HCT116 (cell line): ENCODE results near the gene RBM12. TPM values are rescaled to one million over a fixed set of nuclear protein-coding genes. Genes with fewer than 3 reads are reported as not detected.

Experiments
- ATAC-seq: fragments of 200-7000 bp; cut with Tn5 transposase; 2 replicates; pipeline ENCODE4 v1.9.1; 2020; ENCODE audit warnings: mild to moderate bottlenecking, moderate library complexity
- BruUV-seq: library from RNA; stranded (reverse); fragments of 400-500 nt; replicated peaks from 2 replicates; lab custom pipeline; 2021; lab: Mats Ljungman, UMichigan
- CTCF ChIA-PET: fragments of 300-600 bp; sonication (Branson Sonifier 250); formaldehyde crosslinking; loops from one replicate; lab custom pipeline; 2021; ENCODE audit warnings: antibody characterized with exemption; lab: Charles Lee
- POLR2A ChIA-PET: fragments of 300-600, 350-600 bp; sonication (Branson Sonifier 250); formaldehyde crosslinking; loops from one replicate; lab custom pipeline; 2021; ENCODE audit warnings: antibody characterized with exemption; lab: Charles Lee
- RAD21 ChIA-PET, 2 experiments: fragments of 300-600 bp; sonication (Branson Sonifier 250); formaldehyde crosslinking; loops; one replicate each; lab custom pipeline; 2023; ENCODE audit warnings: low total read pairs in 2 of 2; ENCODE audit not compliant: uncharacterized antibody in 2 of 2, unreplicated experiment in 2 of 2, low non-redundant PET in 1 of 2; lab: Charles Lee
- DNase-seq: peaks from one replicate; pipeline ENCODE4 v3.0.0-alpha.2; 2010; ENCODE audit warnings: low read depth, low spot score
- H2AFZ ChIP-seq: fragments of 200-600 bp; shearing (Covaris generic), sonication (generic); 2 replicates; pipeline ENCODE4 v1.6.1; 2017; ENCODE audit warnings: low read depth, mixed run types, mixed read lengths, antibody characterized with exemption, low read length; ENCODE audit not compliant: poor library complexity, severe bottlenecking
- H3K27ac ChIP-seq: 2 replicates; pipeline ENCODE4 v1.5.1; 2012; ENCODE audit warnings: low read depth, low read length
- H3K27me3 ChIP-seq: fragments of 200-600 bp; sonication (generic); 2 replicates; pipeline ENCODE4 v1.6.1; 2016; ENCODE audit warnings: mixed run types, low read length, mixed read lengths; ENCODE audit not compliant: insufficient read depth
- H3K36me3 ChIP-seq, 2 experiments: fragments of 200-500 bp in 1 of 2; fragments of 200-600 bp in 1 of 2; sonication (Bioruptor generic) in 1 of 2; sonication (generic) in 1 of 2; 2 replicates each; pipeline versions ENCODE4 v1.5.1 to v1.6.1; 2014 to 2016; ENCODE audit warnings: low read length in 2 of 2, inconsistent platforms in 1 of 2, mixed read lengths in 1 of 2, mixed run types in 1 of 2; ENCODE audit not compliant: insufficient read depth in 2 of 2, control insufficient read depth in 1 of 2
- H3K4me1 ChIP-seq, 2 experiments: fragments of 200-600 bp in 1 of 2; sonication (generic) in 1 of 2; 2 replicates each; pipeline versions ENCODE4 v1.5.1 to v1.6.1; 2012 to 2017; ENCODE audit warnings: low read length in 2 of 2, inconsistent platforms in 1 of 2, mild to moderate bottlenecking in 1 of 2, mixed read lengths in 1 of 2, mixed run types in 1 of 2, moderate library complexity in 1 of 2; ENCODE audit not compliant: insufficient read depth in 2 of 2, control insufficient read depth in 1 of 2
- H3K4me2 ChIP-seq: fragments of 200-600 bp; sonication (generic); 2 replicates; pipeline ENCODE4 v1.6.1; 2017; ENCODE audit warnings: mixed run types, low read length, mixed read lengths
- H3K4me3 ChIP-seq, 2 experiments: fragments of 200-600 bp in 1 of 2; sonication (generic) in 1 of 2; replicated peaks in 1 of 2; 2 replicates each; pipeline ENCODE4 v1.5.1; 2011 to 2016; ENCODE audit warnings: low read length in 2 of 2, control low read depth in 1 of 2, low read depth in 1 of 2, mild to moderate bottlenecking in 1 of 2, mixed read lengths in 1 of 2, mixed run types in 1 of 2
- H3K79me2 ChIP-seq: fragments of 200-600 bp; sonication (generic); 2 replicates; pipeline ENCODE4 v1.6.1; 2017; ENCODE audit warnings: mild to moderate bottlenecking, mixed run types, low read length, moderate library complexity, mixed read lengths; ENCODE audit not compliant: insufficient read depth
- H3K9ac ChIP-seq: fragments of 200-600 bp; sonication (generic); 2 replicates; pipeline ENCODE4 v1.6.1; 2016; ENCODE audit warnings: low read length, mixed read lengths
- H3K9me2 ChIP-seq: fragments of 200-600 bp; sonication (generic), shearing (Covaris generic); 2 replicates; pipeline ENCODE4 v1.6.1; 2017; ENCODE audit warnings: mixed run types, mild to moderate bottlenecking, moderate library complexity; ENCODE audit not compliant: insufficient read depth
- H3K9me3 ChIP-seq, 2 experiments: fragments of 200-500 bp in 1 of 2; fragments of 200-600 bp in 1 of 2; sonication (Bioruptor generic) in 1 of 2; sonication (generic) in 1 of 2; 2 replicates each; pipeline ENCODE4 v1.6.1; 2014 to 2017; ENCODE audit warnings: low read length in 2 of 2, mixed read lengths in 2 of 2, inconsistent platforms in 1 of 2, low read depth in 1 of 2, mild to moderate bottlenecking in 1 of 2, mixed run types in 1 of 2, moderate library complexity in 1 of 2; ENCODE audit not compliant: control insufficient read depth in 1 of 2, insufficient read depth in 1 of 2
- H4K20me1 ChIP-seq: fragments of 200-600 bp; sonication (generic), shearing (Covaris generic); 2 replicates; pipeline ENCODE4 v1.6.1; 2017; ENCODE audit warnings: mixed run types, mild to moderate bottlenecking, moderate library complexity; ENCODE audit not compliant: insufficient read depth
- ATF3 ChIP-seq: IDR thresholded peaks from 2 replicates; pipeline ENCODE4 v1.6.1; 2012
- CTCF ChIP-seq, 3 experiments: fragments of 200-600 bp in 1 of 3; sonication (generic) in 1 of 3; IDR thresholded peaks in 2 of 3; conservative IDR thresholded peaks in 1 of 3; 2 replicates each; pipeline ENCODE4 v1.5.1; 2012 to 2017; ENCODE audit warnings: low read depth in 2 of 3, low read length in 2 of 3, antibody characterized with exemption in 1 of 3, borderline replicate concordance in 1 of 3, control low read depth in 1 of 3, mild to moderate bottlenecking in 1 of 3, mixed read lengths in 1 of 3, mixed run types in 1 of 3, moderate library complexity in 1 of 3; ENCODE audit not compliant: insufficient read depth in 1 of 3
- EGR1 ChIP-seq: IDR thresholded peaks from 2 replicates; pipeline ENCODE4 v1.6.1; 2012; ENCODE audit warnings: low read depth
- ELF1 ChIP-seq: IDR thresholded peaks from 2 replicates; pipeline ENCODE4 v1.6.1; 2012; ENCODE audit warnings: low read depth, borderline replicate concordance
- EZH2phosphoT487 ChIP-seq: fragments of 200-600 bp; IDR thresholded peaks from 2 replicates; pipeline ENCODE4 v1.6.1; 2018; ENCODE audit warnings: antibody characterized with exemption, borderline replicate concordance
- FOSL1 ChIP-seq: IDR thresholded peaks from 2 replicates; pipeline ENCODE4 v1.6.1; 2012; ENCODE audit warnings: low read depth
- POLR2A ChIP-seq: IDR thresholded peaks from 2 replicates; pipeline ENCODE4 v1.7.0; 2011; ENCODE audit warnings: borderline replicate concordance; ENCODE audit not compliant: insufficient read depth, insufficient read length; ENCODE audit errors: extremely low read depth
- POLR2AphosphoS5 ChIP-seq: IDR thresholded peaks from 2 replicates; pipeline ENCODE4 v1.6.1; 2011; ENCODE audit warnings: mild to moderate bottlenecking, low read depth, low read length, moderate library complexity
- SIN3A ChIP-seq: IDR thresholded peaks from 2 replicates; pipeline ENCODE4 v1.6.1; 2012; ENCODE audit warnings: low read depth
- SP1 ChIP-seq: IDR thresholded peaks from 2 replicates; pipeline ENCODE4 v1.6.1; 2012; ENCODE audit warnings: low read depth
- SRF ChIP-seq: IDR thresholded peaks from 2 replicates; pipeline ENCODE4 v1.6.1; 2012; ENCODE audit warnings: low read depth
- TCF7L2 ChIP-seq: IDR thresholded peaks from 2 replicates; pipeline ENCODE4 v1.7.0; 2011; ENCODE audit warnings: borderline replicate concordance, inconsistent platforms; ENCODE audit not compliant: insufficient read depth, insufficient read length; ENCODE audit errors: extremely low read depth
- YY1 ChIP-seq: IDR thresholded peaks from 2 replicates; pipeline ENCODE4 v1.6.1; 2011; ENCODE audit warnings: low read length, low read depth, moderate library complexity, mild to moderate bottlenecking; ENCODE audit not compliant: insufficient replicate concordance; ENCODE audit errors: extremely low read depth
- ZFX ChIP-seq: fragments of 450-650 bp; IDR thresholded peaks from 2 replicates; pipeline ENCODE4 v1.6.1; 2017
- intact Hi-C: fragments of 100-400 bp; cut with micrococcal nuclease; formaldehyde crosslinking; loops from 2 replicates; pipeline ENCODE4 v1.10.0; 2022
- total RNA-seq: library from RNA; stranded (reverse); gene quantifications from one replicate; pipeline ENCODE4 v1.2.1, GENCODE V29; 2021; ENCODE audit not compliant: unreplicated experiment
- TF ChIP-seq, protein P1 (sequence below): IDR thresholded peaks from 2 replicates; pipeline ENCODE4 v1.6.1; 2012
- TF ChIP-seq, protein P2 (sequence below): IDR thresholded peaks from 2 replicates; pipeline ENCODE4 v1.6.1; 2012; ENCODE audit warnings: low read depth

Gene RBM12
- total RNA-seq, 1 experiment from 2014 or later = 110 TPM

GRCh38 chr20:35643045-35643444 lies 21.7 kb downstream of the RBM12 start:
- CTCF ChIA-PET = no interaction called here
- no peak overlapping the region for H3K4me3 ChIP-seq
- no peaks in the 10 kb centered on the region for H3K36me3 ChIP-seq
- H3K27me3 ChIP-seq = no peaks in the 10 kb centered on the region
- no peak overlapping the region for H3K4me2 ChIP-seq
- no peaks in the 10 kb centered on the region for H3K4me1 ChIP-seq
- RAD21 ChIA-PET = no interaction called here
- ATAC-seq = no peak
- H3K9ac ChIP-seq = no peak overlapping the region
- peaks cover 16% of the 10 kb centered on the region; the same call in 1 of the 2 replicates for H4K20me1 ChIP-seq
- H3K9me3 ChIP-seq = no peaks in the 10 kb centered on the region
- TF ChIP-seq, protein P1, sequence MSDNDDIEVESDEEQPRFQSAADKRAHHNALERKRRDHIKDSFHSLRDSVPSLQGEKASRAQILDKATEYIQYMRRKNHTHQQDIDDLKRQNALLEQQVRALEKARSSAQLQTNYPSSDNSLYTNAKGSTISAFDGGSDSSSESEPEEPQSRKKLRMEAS = no peak
- TF ChIP-seq CTCF (IDR thresholded peaks at IDR 0.05 in 2 of 3, conservative IDR thresholded peaks at IDR 0.05 in 1 of 3; ENCODE audit: borderline replicate concordance in 1 of 3, insufficient read depth in 1 of 3, low read depth in 2 of 3, low read length in 2 of 3) (no peak), SRF (no peak), ATF3 (no peak), SIN3A (no peak), POLR2A (no peak), EZH2phosphoT487 (no peak), FOSL1 (no peak), SP1 (no peak), EGR1 (no peak), TCF7L2 (no peak), POLR2AphosphoS5 (no peak), YY1 (no peak), ELF1 (no peak), ZFX (no peak)
- TF ChIP-seq, protein P2, sequence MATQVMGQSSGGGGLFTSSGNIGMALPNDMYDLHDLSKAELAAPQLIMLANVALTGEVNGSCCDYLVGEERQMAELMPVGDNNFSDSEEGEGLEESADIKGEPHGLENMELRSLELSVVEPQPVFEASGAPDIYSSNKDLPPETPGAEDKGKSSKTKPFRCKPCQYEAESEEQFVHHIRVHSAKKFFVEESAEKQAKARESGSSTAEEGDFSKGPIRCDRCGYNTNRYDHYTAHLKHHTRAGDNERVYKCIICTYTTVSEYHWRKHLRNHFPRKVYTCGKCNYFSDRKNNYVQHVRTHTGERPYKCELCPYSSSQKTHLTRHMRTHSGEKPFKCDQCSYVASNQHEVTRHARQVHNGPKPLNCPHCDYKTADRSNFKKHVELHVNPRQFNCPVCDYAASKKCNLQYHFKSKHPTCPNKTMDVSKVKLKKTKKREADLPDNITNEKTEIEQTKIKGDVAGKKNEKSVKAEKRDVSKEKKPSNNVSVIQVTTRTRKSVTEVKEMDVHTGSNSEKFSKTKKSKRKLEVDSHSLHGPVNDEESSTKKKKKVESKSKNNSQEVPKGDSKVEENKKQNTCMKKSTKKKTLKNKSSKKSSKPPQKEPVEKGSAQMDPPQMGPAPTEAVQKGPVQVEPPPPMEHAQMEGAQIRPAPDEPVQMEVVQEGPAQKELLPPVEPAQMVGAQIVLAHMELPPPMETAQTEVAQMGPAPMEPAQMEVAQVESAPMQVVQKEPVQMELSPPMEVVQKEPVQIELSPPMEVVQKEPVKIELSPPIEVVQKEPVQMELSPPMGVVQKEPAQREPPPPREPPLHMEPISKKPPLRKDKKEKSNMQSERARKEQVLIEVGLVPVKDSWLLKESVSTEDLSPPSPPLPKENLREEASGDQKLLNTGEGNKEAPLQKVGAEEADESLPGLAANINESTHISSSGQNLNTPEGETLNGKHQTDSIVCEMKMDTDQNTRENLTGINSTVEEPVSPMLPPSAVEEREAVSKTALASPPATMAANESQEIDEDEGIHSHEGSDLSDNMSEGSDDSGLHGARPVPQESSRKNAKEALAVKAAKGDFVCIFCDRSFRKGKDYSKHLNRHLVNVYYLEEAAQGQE = no peak
- no peak overlapping the region for H3K27ac ChIP-seq
- no peak overlapping the region for H2AFZ ChIP-seq
- peaks cover 95% of the 10 kb centered on the region for H3K79me2 ChIP-seq
- intact Hi-C loops = no loop called here
- no TSS peak for BruUV-seq
- POLR2A ChIA-PET = no interaction called here
- H3K9me2 ChIP-seq = no peaks in the 10 kb centered on the region
- no peak for DNase-seq
